Activated T-helper 1 cell treated with anti-CD3 and anti-CD28 coated beads, Interleukin-12 subunit alpha, Interleukin-12 subunit beta, Interleukin-2, Interleukin-4 antibody, amounts not matched to agents 30 ng/mL and 10 ng/mL and 1 ng/mL, durations not matched to agents 14 hours and 24 hours and 36 hours (primary cell): Measurements from ENCODE around the gene TAF1C. TPM values are rescaled to one million over a fixed set of nuclear protein-coding genes. Genes with fewer than 3 reads are reported as not detected.
"Not testable (repeated sequence)": the region's sequence is repeated elsewhere in the genome, so short reads cannot be mapped to it uniquely, and the experiment has no call there.

Experiments used
- DNase-seq: peaks from one replicate; pipeline ENCODE4 v3.0.0; 2021; ENCODE audit warnings: low spot score
- H3K27ac Mint-ChIP-seq: one replicate; pipeline ENCODE4 v1.8.0; 2021; ENCODE audit warnings: mild to moderate bottlenecking, mixed read lengths
- H3K27me3 Mint-ChIP-seq: one replicate; pipeline ENCODE4 v1.8.0; 2022; ENCODE audit warnings: mild to moderate bottlenecking, moderate library complexity, mixed read lengths; ENCODE audit not compliant: insufficient read depth
- H3K36me3 Mint-ChIP-seq: one replicate; pipeline ENCODE4 v1.8.0; 2021; ENCODE audit warnings: low read depth, mixed read lengths
- H3K4me1 Mint-ChIP-seq: one replicate; pipeline ENCODE4 v1.8.0; 2021; ENCODE audit warnings: low read depth, mixed read lengths
- H3K4me3 Mint-ChIP-seq: one replicate; pipeline ENCODE4 v1.8.0; 2021; ENCODE audit warnings: mild to moderate bottlenecking, moderate library complexity, mixed read lengths
- H3K9me3 Mint-ChIP-seq: one replicate; pipeline ENCODE4 v1.8.0; 2021; ENCODE audit warnings: mixed read lengths
- intact Hi-C: fragments of 100-400 bp; cut with micrococcal nuclease; formaldehyde crosslinking; loops from one replicate; pipeline ENCODE4 v1.15.1; 2024
- total RNA-seq: library from RNA; stranded (reverse); gene quantifications from 2 replicates; pipeline ENCODE4 v1.2.3, GENCODE V29; 2022

Gene TAF1C
- total RNA-seq, 1 donor from 2014 or later: 67.9 TPM

GRCh38 chr16:84223456-84223855 lies 36.6 kb upstream of the TAF1C start:
- DNase-seq: no peak
- intact Hi-C loops: no loop called here
- Mint-ChIP-seq H3K4me3 (no peak overlapping the region), H3K9me3 (no peaks in the 10 kb centered on the region), H3K27me3 (peaks cover 6% of the 10 kb centered on the region), H3K36me3 (no peaks in the 10 kb centered on the region), H3K27ac (no peak overlapping the region), H3K4me1 (no peaks in the 10 kb centered on the region)

DNA sequence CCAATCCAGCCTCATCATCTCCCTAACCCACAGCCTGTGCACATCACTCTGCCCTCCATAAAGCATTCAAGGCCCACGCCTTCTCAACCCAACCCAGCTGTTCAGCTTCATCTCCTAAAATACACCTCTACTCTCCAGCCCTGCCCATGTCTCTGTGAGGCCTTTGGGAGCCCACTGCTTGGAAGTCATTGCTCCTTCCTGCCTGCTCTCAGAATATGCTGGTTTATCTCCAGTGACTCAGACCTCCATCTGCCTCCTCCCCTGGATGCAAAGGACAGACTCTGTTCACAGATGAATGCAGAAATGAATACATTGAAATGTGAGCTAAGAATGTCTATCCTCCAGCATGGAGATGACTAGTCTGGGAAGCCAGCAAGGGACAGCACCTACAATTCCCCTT lies 34.0 kb upstream of the TAF1C start:
- H3K4me1 Mint-ChIP-seq: no peaks in the 10 kb centered on the region
- intact Hi-C loops: no loop called here
- peaks cover 3% of the 10 kb centered on the region for H3K27me3 Mint-ChIP-seq
- no peaks in the 10 kb centered on the region for H3K36me3 Mint-ChIP-seq
- no peak overlapping the region for H3K27ac Mint-ChIP-seq
- no peak for DNase-seq
- no peak overlapping the region for H3K4me3 Mint-ChIP-seq
- no peaks in the 10 kb centered on the region for H3K9me3 Mint-ChIP-seq

DNA sequence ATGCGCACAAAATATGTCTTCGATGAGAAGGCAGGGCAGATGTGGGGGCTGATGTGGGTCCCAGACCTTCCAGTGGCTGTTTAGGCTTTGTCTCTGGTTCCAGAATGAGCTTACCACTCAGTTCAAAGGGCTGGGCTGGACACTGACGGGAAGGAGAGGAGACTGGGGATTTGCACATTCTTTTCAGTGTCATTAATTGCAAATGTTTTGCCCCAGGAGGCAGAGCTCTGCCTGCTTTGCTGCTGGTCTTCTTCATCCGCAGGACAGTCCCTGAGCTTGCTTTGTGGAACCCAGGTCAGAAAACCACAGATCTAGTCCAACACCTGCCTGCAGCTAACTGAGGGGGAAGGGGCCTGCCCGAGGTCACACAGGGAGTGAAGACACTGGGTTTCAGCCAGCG lies 32.1 kb upstream of the TAF1C start:
- no peaks in the 10 kb centered on the region for H3K4me1 Mint-ChIP-seq

GRCh38 chr16:84218176-84218823 lies 31.4 kb upstream of the TAF1C start:
- DNase-seq: no peak
- intact Hi-C loops: no loop called here
- Mint-ChIP-seq H3K4me3 (no peak overlapping the region), H3K27me3 (peaks cover 3% of the 10 kb centered on the region), H3K36me3 (no peaks in the 10 kb centered on the region), H3K9me3 (no peaks in the 10 kb centered on the region), H3K27ac (no peak overlapping the region), H3K4me1 (no peaks in the 10 kb centered on the region)

More for the DNA sequence above, 32.1 kb upstream of the TAF1C start:
- H3K27me3 Mint-ChIP-seq: peaks cover 3% of the 10 kb centered on the region
- intact Hi-C loops: no loop called here
- H3K4me3 Mint-ChIP-seq: no peak overlapping the region
- no peaks in the 10 kb centered on the region for H3K36me3 Mint-ChIP-seq
- H3K27ac Mint-ChIP-seq: no peak overlapping the region
- DNase-seq: no peak
- no peaks in the 10 kb centered on the region for H3K9me3 Mint-ChIP-seq

GRCh38 chr16:84216144-84216543 lies 29.3 kb upstream of the TAF1C start:
- H3K27ac Mint-ChIP-seq, H3K4me3 Mint-ChIP-seq, H3K27me3 Mint-ChIP-seq, H3K9me3 Mint-ChIP-seq, DNase-seq, H3K4me1 Mint-ChIP-seq, H3K36me3 Mint-ChIP-seq, intact Hi-C loops: not testable (repeated sequence)

- H3K27ac Mint-ChIP-seq: no peak overlapping the region
- no peak overlapping the region for H3K4me3 Mint-ChIP-seq
- intact Hi-C loops: no loop called here
- H3K36me3 Mint-ChIP-seq: no peaks in the 10 kb centered on the region
- H3K27me3 Mint-ChIP-seq: no peaks in the 10 kb centered on the region
- no peaks in the 10 kb centered on the region for H3K9me3 Mint-ChIP-seq
- no peak for DNase-seq
- H3K4me1 Mint-ChIP-seq: no peaks in the 10 kb centered on the region
Observed at GRCh38 chr16:84215531-84215930, 28.7 kb upstream of the TAF1C start.

GRCh38 chr16:84214451-84215066 lies 27.7 kb upstream of the TAF1C start:
- Mint-ChIP-seq H3K4me1 (no peaks in the 10 kb centered on the region), H3K36me3 (no peaks in the 10 kb centered on the region), H3K9me3 (no peaks in the 10 kb centered on the region), H3K27ac (no peak overlapping the region), H3K4me3 (no peak overlapping the region), H3K27me3 (no peaks in the 10 kb centered on the region)
- intact Hi-C loops: no loop called here
- no peak for DNase-seq

- no peaks in the 10 kb centered on the region for H3K4me1 Mint-ChIP-seq
- intact Hi-C loops: no loop called here
- DNase-seq: no peak
- no peaks in the 10 kb centered on the region for H3K36me3 Mint-ChIP-seq
- H3K4me3 Mint-ChIP-seq: no peak overlapping the region
- no peaks in the 10 kb centered on the region for H3K9me3 Mint-ChIP-seq
- no peak overlapping the region for H3K27ac Mint-ChIP-seq
- no peaks in the 10 kb centered on the region for H3K27me3 Mint-ChIP-seq
Observed at GRCh38 chr16:84212631-84213030, 25.8 kb upstream of the TAF1C start.

DNA sequence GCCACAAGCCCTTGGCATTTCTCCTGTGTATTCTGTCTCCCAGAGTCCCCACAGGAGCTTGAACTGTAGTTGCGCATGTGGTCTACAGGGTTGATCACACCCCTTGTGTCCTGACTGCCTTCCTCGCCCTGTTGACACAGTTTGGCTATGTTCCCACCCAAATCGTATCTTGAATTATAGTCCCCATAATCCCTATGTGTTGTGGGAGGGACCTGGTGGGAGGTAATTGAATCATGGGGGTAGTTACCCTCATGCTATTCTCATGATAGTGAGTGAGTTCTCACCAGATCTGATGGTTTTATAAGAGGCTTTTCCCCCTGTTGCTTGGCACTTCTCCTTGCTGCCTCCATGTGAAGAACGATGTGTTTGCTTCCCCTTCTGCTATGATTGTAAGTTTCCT lies 25.3 kb upstream of the TAF1C start:
- intact Hi-C loops: no loop called here
- H3K9me3 Mint-ChIP-seq: no peaks in the 10 kb centered on the region

DNA sequence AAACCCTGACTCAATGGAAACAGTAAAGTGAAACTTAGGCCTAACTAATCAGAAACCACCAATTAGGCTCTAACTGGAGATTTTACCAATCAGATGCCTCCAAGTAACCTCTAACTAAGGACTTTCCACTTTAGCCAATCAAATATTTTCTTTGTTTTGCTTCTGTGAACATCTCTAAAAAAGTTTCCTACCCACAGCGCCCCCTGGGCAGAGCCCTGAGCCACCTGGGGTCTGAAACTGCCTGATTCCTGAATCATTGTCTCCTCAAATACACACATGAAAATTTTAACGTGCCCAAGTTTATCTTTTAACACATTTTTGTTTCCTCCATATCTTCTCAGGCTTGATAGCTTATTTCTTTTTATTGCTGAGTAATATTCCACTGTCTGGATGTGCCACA lies 23.1 kb upstream of the TAF1C start:
- intact Hi-C loops: no loop called here

More for the DNA sequence above, 25.3 kb upstream of the TAF1C start:
- Mint-ChIP-seq H3K4me3 (no peak overlapping the region), H3K36me3 (no peaks in the 10 kb centered on the region), H3K4me1 (no peaks in the 10 kb centered on the region), H3K27me3 (no peaks in the 10 kb centered on the region), H3K27ac (no peak overlapping the region)
- no peak for DNase-seq

DNA sequence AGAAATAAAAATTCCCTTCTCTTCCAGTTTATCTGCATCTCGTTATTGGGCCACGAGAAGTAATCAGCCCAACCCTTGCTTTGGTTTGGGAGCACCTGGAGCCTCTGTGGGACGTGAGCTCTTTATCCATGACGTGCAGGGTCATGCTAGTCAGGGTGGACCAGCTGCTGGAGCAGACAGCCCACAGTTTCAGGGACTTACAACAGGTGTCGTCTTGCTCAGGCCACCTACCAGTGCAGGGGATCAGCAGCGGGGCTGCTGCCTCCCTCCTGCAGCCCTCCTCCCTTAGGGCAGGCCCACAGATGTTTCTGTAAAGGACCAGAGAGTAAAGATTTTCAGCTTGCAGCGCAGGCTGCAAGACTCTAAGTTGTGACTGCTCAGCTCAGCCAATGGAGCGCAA lies 21.0 kb upstream of the TAF1C start:
- Mint-ChIP-seq H3K36me3 (no peaks in the 10 kb centered on the region), H3K27ac (no peak overlapping the region), H3K4me3 (no peak overlapping the region), H3K4me1 (no peaks in the 10 kb centered on the region), H3K27me3 (no peaks in the 10 kb centered on the region), H3K9me3 (no peaks in the 10 kb centered on the region)
- intact Hi-C loops: no loop called here
- no peak for DNase-seq

More for the DNA sequence above, 23.1 kb upstream of the TAF1C start:
- Mint-ChIP-seq H3K27me3 (no peaks in the 10 kb centered on the region), H3K4me1 (no peaks in the 10 kb centered on the region), H3K27ac (no peak overlapping the region), H3K36me3 (no peaks in the 10 kb centered on the region), H3K9me3 (no peaks in the 10 kb centered on the region), H3K4me3 (no peak overlapping the region)
- no peak for DNase-seq

DNA sequence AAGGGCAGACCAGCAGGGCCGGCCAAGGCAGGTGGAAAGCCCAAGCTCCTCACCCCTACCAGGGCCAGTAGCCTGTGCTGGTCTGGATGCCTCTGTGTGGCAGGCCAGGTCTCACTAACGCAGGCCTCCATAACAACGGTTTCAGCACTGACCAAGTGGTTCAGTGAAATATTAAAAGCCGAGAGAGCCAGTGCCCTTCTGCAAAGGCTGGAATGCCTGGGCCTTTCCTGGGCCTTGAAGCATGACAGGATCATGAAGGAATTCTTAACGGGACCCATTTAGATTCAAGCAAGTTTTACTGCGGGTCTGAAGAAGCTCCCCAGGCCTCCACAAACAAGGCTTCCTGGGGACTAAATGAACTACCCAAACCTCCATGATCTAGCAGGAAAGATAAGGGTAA lies 20.4 kb upstream of the TAF1C start:
- intact Hi-C loops: no loop called here
- Mint-ChIP-seq H3K36me3 (no peaks in the 10 kb centered on the region), H3K9me3 (no peaks in the 10 kb centered on the region), H3K27ac (no peak overlapping the region), H3K27me3 (no peaks in the 10 kb centered on the region), H3K4me3 (no peak overlapping the region), H3K4me1 (no peaks in the 10 kb centered on the region)
- DNase-seq: no peak

GRCh38 chr16:84205976-84206691 lies 19.3 kb upstream of the TAF1C start:
- Mint-ChIP-seq H3K27ac (no peak overlapping the region), H3K4me1 (no peaks in the 10 kb centered on the region)

More at GRCh38 chr16:84205976-84206691, 19.3 kb upstream of the TAF1C start:
- H3K27me3 Mint-ChIP-seq: no peaks in the 10 kb centered on the region
- intact Hi-C loops: no loop called here
- DNase-seq: no peak
- H3K4me3 Mint-ChIP-seq: no peak overlapping the region
- no peaks in the 10 kb centered on the region for H3K36me3 Mint-ChIP-seq
- no peaks in the 10 kb centered on the region for H3K9me3 Mint-ChIP-seq
